Measurements from ENCODE around the gene NCKAP5.

Gene NCKAP5

GRCh38 chr2:133171393-133172004 lies 396.8 kb downstream of the NCKAP5 start:
- H3K36me3 ChIP-seq (ENCODE audit: insufficient read depth, low read length) = no peaks in the 10 kb centered on the region
- H3K27me3 ChIP-seq (ENCODE audit: insufficient read depth, low read length, poor library complexity) = no peaks in the 10 kb centered on the region
- H2AFZ ChIP-seq (ENCODE audit: low read depth, low read length) = no peak overlapping the region
- H3K27ac ChIP-seq (ENCODE audit: low read length) = no peak overlapping the region
- H3K9ac ChIP-seq (ENCODE audit: low read depth, low read length) = no peak overlapping the region
- H3K4me2 ChIP-seq (ENCODE audit: insufficient read depth, low read length) = no peak overlapping the region
- no peaks in the 10 kb centered on the region for H3K4me1 ChIP-seq (ENCODE audit: insufficient read depth, low read length)
- H3K9me3 ChIP-seq (ENCODE audit: insufficient read depth, low read length, severe bottlenecking) = no peaks in the 10 kb centered on the region
- H3K4me3 ChIP-seq (ENCODE audit: low read depth in 1 of 2, low read length in 2 of 2) = no peak overlapping the region
- DNase-seq = no peak
- TF ChIP-seq CTCF (IDR thresholded peaks at IDR 0.05; ENCODE audit: borderline replicate concordance, extremely low read depth, low read length, poor library complexity, severe bottlenecking) (peak; percentile 73), EZH2 (IDR thresholded peaks at IDR 0.05; ENCODE audit: borderline replicate concordance, low read depth, low read length, severe bottlenecking) (no peak)
- no peaks in the 10 kb centered on the region for H3K79me2 ChIP-seq (ENCODE audit: insufficient read depth, low read length)
- ATAC-seq (ENCODE audit: insufficient read depth, low read depth) = peak; percentile 59; the same call in 2 of the 3 replicates
- H4K20me1 ChIP-seq (ENCODE audit: insufficient read depth, low read length) = no peaks in the 10 kb centered on the region

GRCh38 chr2:133169274-133169912 lies 398.9 kb downstream of the NCKAP5 start:
- Histone ChIP-seq H4K20me1 (ENCODE audit: insufficient read depth, low read length) (no peaks in the 10 kb centered on the region), H3K27me3 (ENCODE audit: insufficient read depth, low read length, poor library complexity) (peaks cover 3% of the 10 kb centered on the region), H2AFZ (ENCODE audit: low read depth, low read length) (no peak overlapping the region), H3K79me2 (ENCODE audit: insufficient read depth, low read length) (no peaks in the 10 kb centered on the region), H3K4me1 (ENCODE audit: insufficient read depth, low read length) (no peaks in the 10 kb centered on the region), H3K27ac (ENCODE audit: low read length) (no peak overlapping the region), H3K4me2 (ENCODE audit: insufficient read depth, low read length) (no peak overlapping the region), H3K9me3 (ENCODE audit: insufficient read depth, low read length, severe bottlenecking) (no peaks in the 10 kb centered on the region), H3K4me3 (ENCODE audit: low read depth in 1 of 2, low read length in 2 of 2) (no peak overlapping the region), H3K9ac (ENCODE audit: low read depth, low read length) (no peak overlapping the region), H3K36me3 (ENCODE audit: insufficient read depth, low read length) (no peaks in the 10 kb centered on the region)
- TF ChIP-seq CTCF (IDR thresholded peaks at IDR 0.05; ENCODE audit: borderline replicate concordance, extremely low read depth, low read length, poor library complexity, severe bottlenecking) (no peak), EZH2 (IDR thresholded peaks at IDR 0.05; ENCODE audit: borderline replicate concordance, low read depth, low read length, severe bottlenecking) (no peak)
- no peak for DNase-seq
- no peak for ATAC-seq (ENCODE audit: insufficient read depth, low read depth)

- ATAC-seq (ENCODE audit: insufficient read depth, low read depth) (no peak), DNase-seq (no peak)
- Histone ChIP-seq H3K4me1 (ENCODE audit: insufficient read depth, low read length) (no peaks in the 10 kb centered on the region), H3K4me2 (ENCODE audit: insufficient read depth, low read length) (no peak overlapping the region), H3K27ac (ENCODE audit: low read length) (no peak overlapping the region), H3K36me3 (ENCODE audit: insufficient read depth, low read length) (no peaks in the 10 kb centered on the region), H3K9me3 (ENCODE audit: insufficient read depth, low read length, severe bottlenecking) (no peaks in the 10 kb centered on the region), H3K79me2 (ENCODE audit: insufficient read depth, low read length) (no peaks in the 10 kb centered on the region), H3K27me3 (ENCODE audit: insufficient read depth, low read length, poor library complexity) (peaks cover 3% of the 10 kb centered on the region), H3K9ac (ENCODE audit: low read depth, low read length) (no peak overlapping the region), H3K4me3 (ENCODE audit: low read depth in 1 of 2, low read length in 2 of 2) (no peak overlapping the region), H2AFZ (ENCODE audit: low read depth, low read length) (no peak overlapping the region), H4K20me1 (ENCODE audit: insufficient read depth, low read length) (no peaks in the 10 kb centered on the region)
- TF ChIP-seq CTCF (IDR thresholded peaks at IDR 0.05; ENCODE audit: borderline replicate concordance, extremely low read depth, low read length, poor library complexity, severe bottlenecking) (no peak), EZH2 (IDR thresholded peaks at IDR 0.05; ENCODE audit: borderline replicate concordance, low read depth, low read length, severe bottlenecking) (no peak)
Measured at GRCh38 chr2:133167990-133168389, 400.3 kb downstream of the NCKAP5 start.

Measured in DND-41 (cell line).